Fibroblast of the aortic adventitia (primary cell): ENCODE results near the gene ZBTB26. TPM values are rescaled to one million over a fixed set of nuclear protein-coding genes. Genes with fewer than 3 reads are reported as not detected.
A peak's percentile ranks its signal among the peaks of the same experiment; 100 is the strongest.

Source experiments
- DNase-seq: peaks from one replicate; pipeline ENCODE4 v3.0.0-alpha.2; 2010; ENCODE audit warnings: low read depth
- H3K4me3 ChIP-seq: 2 replicates; pipeline ENCODE4 v1.5.1; 2011; ENCODE audit warnings: low read depth, mild to moderate bottlenecking, control low read depth, low read length, moderate library complexity
- CTCF ChIP-seq: IDR thresholded peaks from 2 replicates; pipeline ENCODE4 v1.5.1; 2011; ENCODE audit warnings: mild to moderate bottlenecking, low read length, control low read depth, inconsistent platforms; ENCODE audit not compliant: insufficient read depth
- total RNA-seq: library from RNA; depleted of rRNA; stranded (reverse); fragments of >200 nt; gene quantifications from 2 replicates; pipeline ENCODE4 v1.2.3, GENCODE V29; 2012; ENCODE audit warnings: low replicate concordance

The ZBTB26 gene
- total RNA-seq, 1 donor = 4.7 TPM

- no peak for TF ChIP-seq CTCF
- DNase-seq = peak; percentile 60
Measured at GRCh38 chr9:122941582-122942234, 10.4 kb upstream of the ZBTB26 start.

GRCh38 chr9:122940749-122941581 lies 9.7 kb upstream of the ZBTB26 start, which contains the start of gene RABGAP1:
RABGAP1 (plus strand) TSS chr9:122941020; CDS start chr9:122957060, 16,040 bp downstream.
- peak within 1 kb of the TSS; percentile 89 for H3K4me3 ChIP-seq
- no peak for TF ChIP-seq CTCF
- DNase-seq = peak; percentile 97

More at GRCh38 chr9:122941582-122942234, 10.4 kb upstream of the ZBTB26 start:
- peak overlapping the region; percentile 89 for H3K4me3 ChIP-seq

GRCh38 chr9:122940454-122940748 lies 9.1 kb upstream of the ZBTB26 start:
- H3K4me3 ChIP-seq = peak overlapping the region; percentile 54
- no peak for TF ChIP-seq CTCF
- no peak for DNase-seq

- no peak overlapping the region for H3K4me3 ChIP-seq
- no peak for TF ChIP-seq CTCF
- no peak for DNase-seq
Measured at GRCh38 chr9:122939601-122940000, 8.3 kb upstream of the ZBTB26 start.

- no peak for DNase-seq
- no peak for TF ChIP-seq CTCF
- no peak overlapping the region for H3K4me3 ChIP-seq
Measured at GRCh38 chr9:122936883-122937282, 5.6 kb upstream of the ZBTB26 start.

- TF ChIP-seq CTCF = no peak
- H3K4me3 ChIP-seq = no peak overlapping the region
- DNase-seq = no peak
Measured at GRCh38 chr9:122936464-122936863, 5.2 kb upstream of the ZBTB26 start.
